ENCODE results near the gene KLC3.

GRCh38 chr19:45295873-45296272, 44.7 kb upstream of the KLC3 start:
- TF ChIP-seq ZNF274 (IDR thresholded peaks at IDR 0.05; ENCODE audit: low read depth, low read length) = no peak
- TF ChIP-seq YY1 (IDR thresholded peaks at IDR 0.05; ENCODE audit: insufficient read depth, insufficient read length) = no peak
